ENCODE measurements around the gene RAPGEF1.

DNA sequence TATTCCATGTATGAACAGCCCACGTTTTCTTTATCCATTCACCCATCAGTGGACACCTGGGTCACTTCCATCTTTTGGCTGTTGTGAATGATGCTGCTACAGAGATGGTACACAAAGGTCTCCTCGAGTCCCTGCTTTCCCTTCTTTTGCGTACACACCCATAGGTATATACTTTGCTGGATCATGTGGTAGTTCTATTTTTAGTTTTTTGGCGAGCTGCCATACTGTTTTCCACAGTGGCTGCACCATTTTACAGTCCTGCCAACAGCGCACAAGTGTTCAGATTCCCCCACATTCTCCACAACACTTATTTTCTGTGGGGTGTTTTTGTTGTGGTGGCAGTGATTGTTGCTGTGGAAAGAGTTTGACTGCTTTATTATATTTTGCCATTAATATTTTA is 16.2 kb downstream of the RAPGEF1 start:
- TF ChIP-seq POLR2AphosphoS5 (IDR thresholded peaks at IDR 0.05; ENCODE audit: borderline replicate concordance, low read depth, low read length) (no peak), EZH2 (IDR thresholded peaks at IDR 0.05) (no peak), FOXP2 (optimal IDR thresholded peaks at IDR 0.05; ENCODE audit: control extremely low read depth, extremely low read length, insufficient read depth) (no peak)

All from SK-N-MC (cell line).